ENCODE measurements around the gene MOSPD3. TPM values are rescaled to one million over a fixed set of nuclear protein-coding genes. Genes with fewer than 3 reads are reported as not detected.

Gene MOSPD3
- total RNA-seq, 1 experiment from 2014 or later, result 16.7 TPM

- H3K36me3 Mint-ChIP-seq (ENCODE audit: insufficient read depth in 1 of 3, low read depth in 3 of 3), result peaks cover 8 to 15% (median 10%) of the 10 kb centered on the region in 3 experiments; a peak in 5 of 7 replicates
- no peak overlapping the region for H4K8ac ChIP-seq (replicated peaks; ENCODE audit: insufficient read length, low read depth, low read length)
- H4K20me1 ChIP-seq (ENCODE audit: control insufficient read depth, insufficient read depth, insufficient read length), result no peaks in the 10 kb centered on the region
- H3K79me2 ChIP-seq (ENCODE audit: insufficient read depth, low read length), result no peaks in the 10 kb centered on the region
- H3K4me1 ChIP-seq (ENCODE audit: insufficient read depth, low read length), result peaks cover 4% of the 10 kb centered on the region; the same call in 1 of the 2 replicates
- no peaks in the 10 kb centered on the region for H3K9me3 ChIP-seq (ENCODE audit: control insufficient read depth, low read depth, low read length)
- H3K4me3 Mint-ChIP-seq, result peak overlapping the region; percentile 49 to 98
- H4K91ac ChIP-seq (ENCODE audit: insufficient read length, low read depth, low read length), result no peak overlapping the region
- H3K14ac ChIP-seq (ENCODE audit: insufficient read depth, low read length), result no peak overlapping the region
- peak overlapping the region; percentile 78 for H3K4me2 ChIP-seq (ENCODE audit: insufficient read depth, insufficient read length, low read length)
- H3K27me3 ChIP-seq (ENCODE audit: insufficient read depth, low read length), result no peaks in the 10 kb centered on the region
- H3K4ac ChIP-seq (ENCODE audit: low read depth, low read length), result no peak overlapping the region
- H4K5ac ChIP-seq (ENCODE audit: insufficient read length, low read depth, low read length), result no peak overlapping the region
- no peak overlapping the region for H3K56ac ChIP-seq (ENCODE audit: insufficient read length, low read depth, low read length)
- H3K27ac Mint-ChIP-seq, result peak overlapping the region; percentile 78 to 88 (median 84)
- H3K18ac ChIP-seq (ENCODE audit: insufficient read length, low read depth, low read length), result no peak overlapping the region
- no peak overlapping the region for H3K9ac ChIP-seq (ENCODE audit: extremely low read depth, insufficient read length, low read length)
- peaks cover 22 to 28% of the 10 kb centered on the region in 2 experiments for H3K4me1 Mint-ChIP-seq
- no peaks in the 10 kb centered on the region for H3K79me1 ChIP-seq (ENCODE audit: insufficient read depth, low read depth, low read length, poor library complexity, severe bottlenecking)
- no peak overlapping the region for H2BK20ac ChIP-seq (ENCODE audit: low read depth, low read length, poor library complexity, severe bottlenecking)
- H2AK5ac ChIP-seq (ENCODE audit: insufficient read length, low read length), result no peak overlapping the region
- no peak overlapping the region for H2AFZ ChIP-seq (ENCODE audit: low read length)
- H3T11ph ChIP-seq (ENCODE audit: low read length), result no peak overlapping the region
- no peak overlapping the region for H2BK12ac ChIP-seq (ENCODE audit: insufficient read length, low read depth, low read length)
- H3K23ac ChIP-seq (ENCODE audit: insufficient read length, low read depth, low read length), result no peak overlapping the region
- WGBS (ENCODE audit: extremely low coverage, insufficient read length, low lambda C conversion rate), result no CpG with 5 or more reads among the region's 23 CpGs
- H3K9me3 Mint-ChIP-seq, result no peaks in the 10 kb centered on the region
- no peak overlapping the region for H3K27ac ChIP-seq (ENCODE audit: insufficient read length, low read depth, low read length)
- no peak overlapping the region for H2BK5ac ChIP-seq (ENCODE audit: insufficient read length, low read length)
- DNase-seq, result peak; percentile 58
- TF ChIP-seq CTCF (conservative IDR thresholded peaks at IDR 0.05), result no peak
- no peak overlapping the region for H2BK15ac ChIP-seq (ENCODE audit: low read depth, low read length)
- H2BK120ac ChIP-seq (ENCODE audit: low read depth, low read length, poor library complexity, severe bottlenecking), result no peak overlapping the region
- H3K27me3 Mint-ChIP-seq (ENCODE audit: low read depth), result peaks cover 7% of the 10 kb centered on the region
- peaks cover 8% of the 10 kb centered on the region for H3K23me2 ChIP-seq (ENCODE audit: insufficient read length, low read depth, low read length, poor library complexity, severe bottlenecking)
These were observed 28.9 kb upstream of the MOSPD3 start for GRCh38 chr7:100583132-100584053.
